ENCODE data around the gene SH3PXD2B. TPM values are rescaled to one million over a fixed set of nuclear protein-coding genes. Genes with fewer than 3 reads are reported as not detected.
A peak's percentile ranks its signal among the peaks of the same experiment; 100 is the strongest.
"Not testable (repeated sequence)": the region's sequence is repeated elsewhere in the genome, so short reads cannot be mapped to it uniquely, and the experiment has no call there.

The SH3PXD2B gene
- polyA plus RNA-seq, 3 donors = 5.7 to 23.6 (median 9.6) TPM

DNA sequence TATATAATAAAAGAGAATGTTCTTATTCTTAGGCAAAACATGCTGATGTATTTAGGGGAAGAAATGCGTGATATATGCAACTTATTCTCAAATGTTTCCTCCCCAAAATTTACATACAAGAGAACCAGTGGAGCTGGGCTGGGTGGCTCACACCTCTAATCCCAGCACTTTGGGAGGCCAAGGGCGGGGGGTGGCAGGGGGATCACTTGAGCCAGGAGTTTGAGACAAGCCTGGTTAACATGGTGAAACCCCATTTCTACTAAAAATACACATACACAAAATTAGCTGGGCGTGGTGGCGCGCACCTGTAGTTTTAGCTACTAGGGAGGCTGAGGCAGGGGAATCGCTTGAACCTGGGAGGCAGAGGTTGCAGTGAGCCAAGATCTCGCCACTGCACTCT lies 143.3 kb downstream of the SH3PXD2B start:
- WGBS, 3 donors = 90 to 96% (median 96%) methylated on average over 7 of the region's 7 CpGs

DNA sequence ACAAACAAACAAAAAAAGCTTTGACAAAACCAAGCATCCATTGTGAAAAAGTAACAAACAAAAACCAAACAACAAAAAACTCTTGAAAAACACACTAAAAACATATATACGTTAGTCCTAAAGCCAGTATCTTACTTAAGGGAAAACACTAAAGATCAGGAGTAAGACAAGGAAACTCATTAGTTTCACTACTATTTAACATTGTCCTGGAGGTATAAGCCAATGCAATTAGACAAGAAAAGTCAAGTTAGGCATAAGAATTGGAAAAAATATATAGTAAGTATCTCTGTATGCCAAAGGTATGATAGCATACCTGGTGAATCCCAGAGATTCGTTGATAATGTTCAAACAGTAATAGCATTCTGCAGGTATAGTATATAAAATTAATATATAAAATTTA lies 148.9 kb downstream of the SH3PXD2B start:
- WGBS, 3 donors = 87 to 95% (median 94%) methylated on average over 2 of the region's 2 CpGs
- no peak overlapping the region for H3K27ac ChIP-seq (ENCODE audit: low read depth, low read length)

More for the DNA sequence above, 143.3 kb downstream of the SH3PXD2B start:
- H3K27ac ChIP-seq (ENCODE audit: low read depth, low read length) = no peak overlapping the region

- no peak overlapping the region for H3K27ac ChIP-seq (ENCODE audit: low read depth, low read length)
- 59 to 90% (median 80%) methylated on average over 3 of the region's 3 CpGs for WGBS, 3 donors
These were observed 150.6 kb downstream of the SH3PXD2B start for GRCh38 chr5:172303572-172304335.

DNA sequence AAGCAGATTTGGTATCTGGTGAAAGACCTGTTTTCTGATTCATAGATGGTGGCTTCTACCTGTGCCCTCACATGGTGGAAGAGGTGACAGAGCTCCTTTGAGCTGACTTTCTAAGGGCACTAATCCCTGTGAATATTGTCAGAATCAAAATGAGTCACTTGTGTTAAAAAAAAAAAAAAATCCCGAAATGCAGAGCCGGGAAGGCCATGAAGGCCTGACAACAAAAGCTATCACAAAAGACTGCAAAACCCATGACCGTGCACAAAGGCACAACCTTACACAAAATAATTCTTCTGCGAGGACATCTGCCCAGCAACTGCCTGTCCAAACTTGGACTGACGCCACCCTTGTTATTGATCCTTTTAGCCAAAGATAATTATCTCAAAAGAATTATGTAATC lies 151.2 kb downstream of the SH3PXD2B start:
- 66 to 83% (median 74%) methylated on average over 5 of the region's 5 CpGs for WGBS, 3 donors
- no peak overlapping the region for H3K27ac ChIP-seq (ENCODE audit: low read depth, low read length)

GRCh38 chr5:172302047-172302710 lies 152.1 kb downstream of the SH3PXD2B start:
- WGBS, 3 donors = 67 to 82% (median 80%) methylated on average over 9 of the region's 9 CpGs
- no peak overlapping the region for H3K27ac ChIP-seq (ENCODE audit: low read depth, low read length)

DNA sequence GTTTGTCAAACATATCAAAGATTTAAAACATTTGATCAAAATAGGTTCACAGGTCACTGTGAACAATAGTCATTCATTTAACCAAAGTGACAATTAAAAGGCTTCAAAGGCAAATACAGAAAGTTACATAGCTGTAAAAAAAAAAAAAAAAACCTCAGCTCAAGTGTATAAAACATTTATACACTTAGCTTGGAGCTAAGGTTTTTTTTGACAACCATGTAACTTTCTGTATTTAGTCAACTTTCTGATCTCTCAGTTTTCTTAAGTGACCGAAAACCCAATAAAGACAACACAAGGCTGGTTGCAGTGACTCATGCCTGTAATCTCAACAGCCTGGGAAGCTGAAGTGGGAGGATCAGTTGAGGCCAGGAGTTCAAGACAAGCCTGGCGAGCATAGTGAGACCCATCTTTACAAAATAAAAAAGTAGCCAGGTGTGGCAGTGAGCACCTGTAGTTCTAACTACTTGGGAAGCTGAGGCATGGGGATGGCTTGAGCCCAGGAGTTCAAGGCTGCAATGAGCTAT lies 154.3 kb downstream of the SH3PXD2B start:
- H3K27ac ChIP-seq (ENCODE audit: low read depth, low read length) = no peak overlapping the region
- 88 to 95% (median 90%) methylated on average over 2 of the region's 2 CpGs for WGBS, 3 donors

DNA sequence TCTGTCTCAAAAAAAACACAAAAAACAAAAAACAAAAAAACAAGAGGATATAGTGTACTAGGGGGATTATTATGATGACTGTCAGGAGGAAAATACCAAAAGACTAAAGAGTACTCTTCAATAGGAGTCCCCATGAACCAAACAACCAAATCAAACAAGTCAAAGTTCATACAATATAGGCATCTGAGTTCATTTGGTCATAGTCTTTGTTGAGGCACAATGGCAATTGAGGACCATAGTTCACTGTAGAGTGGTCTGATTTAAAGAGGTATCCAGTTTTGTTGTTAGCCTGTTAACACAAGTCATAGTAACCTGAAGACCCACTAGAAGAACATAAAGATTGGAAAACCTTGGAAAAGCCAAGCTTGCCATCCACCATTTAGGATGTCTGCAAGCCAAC lies 159.5 kb downstream of the SH3PXD2B start:
- H3K27ac ChIP-seq (ENCODE audit: low read depth, low read length) = no peak overlapping the region

DNA sequence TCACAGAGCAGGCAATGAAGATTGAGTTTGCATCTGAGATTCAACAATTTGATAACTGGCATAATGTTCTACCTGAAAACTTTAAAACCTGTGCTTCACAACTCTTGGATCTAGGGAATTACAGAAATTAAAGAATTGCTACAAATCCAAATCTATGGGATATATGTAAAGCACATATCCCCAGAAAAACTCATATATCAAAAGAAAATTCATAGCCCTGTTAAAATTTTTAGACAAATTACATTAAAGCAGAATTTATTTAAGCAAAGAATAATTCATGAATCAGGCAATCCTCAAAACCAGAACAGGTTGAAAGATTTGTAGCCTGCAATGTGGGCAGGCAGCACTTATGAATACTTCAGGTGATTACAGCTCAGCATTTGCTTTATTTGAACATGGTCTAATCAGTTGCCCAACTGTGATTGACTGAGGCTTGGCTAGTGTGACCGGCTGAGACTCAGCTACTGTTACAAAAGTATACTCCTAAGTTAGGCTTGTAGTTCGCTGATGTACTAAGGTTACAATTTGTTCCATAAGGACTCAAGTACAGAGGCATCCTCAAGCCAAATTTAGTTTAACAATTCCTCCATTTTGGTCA lies 160.5 kb downstream of the SH3PXD2B start:
- H3K27ac ChIP-seq (ENCODE audit: low read depth, low read length) = no peak overlapping the region
- WGBS, 3 donors = 39 to 89% (median 85%) methylated on average over 2 of the region's 2 CpGs

DNA sequence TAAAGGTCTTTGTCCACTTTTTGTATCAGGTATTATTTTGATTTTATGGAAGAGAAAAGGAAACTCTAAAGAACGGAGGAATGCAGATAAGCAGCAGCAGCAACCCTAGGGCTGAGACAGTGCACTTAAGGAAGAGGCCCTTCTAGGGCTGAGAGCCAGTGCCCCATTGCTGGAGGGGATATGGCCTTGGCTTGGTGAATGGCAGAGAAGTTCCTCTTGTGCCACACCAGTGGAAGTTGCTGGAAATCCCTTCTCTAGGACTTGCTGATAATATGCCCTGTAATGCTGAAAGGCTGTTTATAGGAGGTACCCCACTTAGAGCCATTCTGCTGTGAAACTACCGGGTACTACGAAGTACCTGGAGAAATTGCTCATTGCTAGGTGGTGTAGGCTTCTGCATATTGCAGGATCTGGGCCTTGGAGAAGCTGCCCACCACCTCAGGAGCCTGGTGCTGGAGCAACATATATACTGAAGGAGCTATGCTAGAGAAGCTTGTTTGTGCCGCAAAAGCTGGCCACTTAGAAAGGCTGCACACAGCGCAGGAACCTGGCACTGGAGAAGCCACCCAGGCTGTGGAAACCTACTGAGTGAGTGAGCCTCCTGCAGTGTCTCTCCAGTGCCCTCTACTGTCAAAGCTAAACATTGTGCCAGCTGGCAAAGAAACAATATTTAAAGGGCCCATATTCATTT lies 161.1 kb downstream of the SH3PXD2B start:
- 33 to 38% (median 38%) methylated on average over 5 of the region's 5 CpGs for WGBS, 3 donors
- no peak overlapping the region for H3K27ac ChIP-seq (ENCODE audit: low read depth, low read length)

DNA sequence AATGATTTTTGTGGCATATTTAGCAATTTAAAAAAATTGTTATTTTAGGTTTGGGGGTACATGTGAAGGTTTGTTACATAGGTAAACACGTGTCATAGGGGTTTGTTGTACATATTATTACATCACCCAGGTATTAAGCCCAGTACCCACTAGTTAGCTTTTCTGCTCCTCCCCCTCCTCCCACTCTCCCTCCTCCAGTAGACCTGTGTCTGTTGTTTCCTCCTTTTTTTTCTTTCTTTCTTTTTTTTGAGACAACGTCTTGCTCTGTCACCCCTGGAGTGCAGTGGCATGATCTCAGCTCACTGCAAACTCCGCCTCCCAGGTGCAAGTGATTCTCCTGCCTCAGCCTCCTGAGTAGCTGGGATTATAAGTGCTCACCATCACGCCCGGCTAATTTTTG lies 162.5 kb downstream of the SH3PXD2B start:
- not testable (repeated sequence) for H3K27ac ChIP-seq (ENCODE audit: low read depth, low read length)
- 84 to 86% (median 86%) methylated on average over 5 of the region's 5 CpGs for WGBS, 3 donors

DNA sequence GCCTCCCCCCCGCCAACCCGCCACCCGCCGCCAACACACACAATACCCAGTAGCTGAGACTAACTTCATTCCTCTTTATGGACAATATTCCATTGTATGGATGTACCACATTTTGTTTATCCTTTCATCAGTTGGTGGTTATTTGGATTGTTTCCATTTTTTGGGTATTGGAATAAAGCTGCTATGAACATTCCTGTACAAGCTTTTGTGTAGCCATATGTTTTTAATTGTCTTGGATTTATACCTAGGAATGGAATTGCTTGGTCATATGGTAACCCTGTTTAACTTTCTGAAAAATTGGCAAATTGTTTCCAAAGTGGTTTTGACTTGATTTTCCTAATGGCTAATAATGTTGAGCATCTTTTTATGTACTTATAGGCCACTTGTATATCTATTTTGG lies 165.9 kb downstream of the SH3PXD2B start:
- no peak overlapping the region for H3K27ac ChIP-seq (ENCODE audit: low read depth, low read length)
- 93 to 99% (median 94%) methylated on average over 4 of the region's 4 CpGs for WGBS, 3 donors

DNA sequence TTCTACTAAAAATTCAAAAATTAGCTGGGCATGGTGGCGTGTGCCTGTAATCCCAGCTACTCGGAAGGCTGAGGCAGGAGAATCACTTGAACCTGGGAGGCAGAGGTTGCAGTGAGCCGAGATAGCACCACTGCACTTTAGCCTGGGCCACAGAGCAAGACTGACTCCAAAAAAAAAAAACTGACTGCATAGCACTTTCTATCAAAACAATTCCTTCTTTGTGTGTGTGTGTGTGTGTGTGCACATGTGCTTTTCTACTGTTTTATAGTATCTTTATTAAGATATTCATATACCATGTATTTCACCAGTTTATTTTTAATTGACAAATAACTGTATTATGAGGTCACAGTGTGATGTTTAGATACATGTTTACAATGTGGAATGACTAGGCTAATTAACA lies 167.2 kb downstream of the SH3PXD2B start:
- 92 to 97% (median 95%) methylated on average over 3 of the region's 3 CpGs for WGBS, 3 donors
- not testable (repeated sequence) for H3K27ac ChIP-seq (ENCODE audit: low read depth, low read length)

DNA sequence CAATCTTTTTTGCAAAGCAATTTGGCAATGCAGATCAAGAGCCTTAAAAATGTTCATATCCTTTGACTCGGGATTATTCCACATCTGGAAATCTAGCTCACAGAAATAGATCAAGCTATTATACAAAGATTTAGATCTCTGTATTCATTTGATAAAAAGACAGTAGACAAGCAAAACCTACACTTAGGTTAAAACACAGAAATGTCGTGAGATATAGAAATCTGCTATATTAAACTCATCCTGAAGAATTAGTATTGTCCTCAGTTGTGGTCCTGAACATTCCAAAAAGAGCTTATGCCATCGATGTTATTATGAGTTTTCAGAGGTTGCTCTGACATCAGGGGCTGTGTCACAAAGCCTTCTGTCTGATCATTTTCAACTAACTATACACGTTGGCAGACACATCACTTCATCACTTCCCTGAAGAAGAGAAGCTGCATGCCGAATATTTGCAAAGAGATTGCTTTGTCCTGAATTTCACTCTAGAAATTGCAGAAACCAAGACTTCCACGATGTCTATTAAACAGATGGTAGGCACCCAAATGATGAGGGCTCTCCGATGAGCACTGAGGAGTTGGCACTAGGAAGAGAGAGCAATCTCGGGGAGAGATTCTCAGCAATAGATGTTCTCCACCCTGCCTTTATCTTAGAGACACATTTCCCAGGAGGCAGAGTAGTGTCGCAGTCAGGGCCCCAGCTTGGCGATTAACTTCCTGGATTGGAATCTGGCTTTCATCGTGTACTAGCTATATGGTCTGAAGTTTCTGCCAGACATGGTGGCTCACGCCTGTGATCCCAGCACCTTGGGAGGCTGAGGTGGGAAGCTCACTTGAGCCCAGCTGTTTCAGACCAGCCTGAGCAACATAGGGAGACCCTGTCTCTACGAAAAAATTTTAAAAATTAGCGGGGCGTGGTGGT lies 168.8 kb downstream of the SH3PXD2B start:
- 64 to 72% (median 67%) methylated on average over 15 of the region's 15 CpGs for WGBS, 3 donors
- no peak overlapping the region for H3K27ac ChIP-seq (ENCODE audit: low read depth, low read length)

- WGBS, 3 donors = 1 to 5% (median 2%) methylated on average over 11 of the region's 11 CpGs
These were observed 169.7 kb downstream of the SH3PXD2B start for GRCh38 chr5:172284611-172284980.

DNA sequence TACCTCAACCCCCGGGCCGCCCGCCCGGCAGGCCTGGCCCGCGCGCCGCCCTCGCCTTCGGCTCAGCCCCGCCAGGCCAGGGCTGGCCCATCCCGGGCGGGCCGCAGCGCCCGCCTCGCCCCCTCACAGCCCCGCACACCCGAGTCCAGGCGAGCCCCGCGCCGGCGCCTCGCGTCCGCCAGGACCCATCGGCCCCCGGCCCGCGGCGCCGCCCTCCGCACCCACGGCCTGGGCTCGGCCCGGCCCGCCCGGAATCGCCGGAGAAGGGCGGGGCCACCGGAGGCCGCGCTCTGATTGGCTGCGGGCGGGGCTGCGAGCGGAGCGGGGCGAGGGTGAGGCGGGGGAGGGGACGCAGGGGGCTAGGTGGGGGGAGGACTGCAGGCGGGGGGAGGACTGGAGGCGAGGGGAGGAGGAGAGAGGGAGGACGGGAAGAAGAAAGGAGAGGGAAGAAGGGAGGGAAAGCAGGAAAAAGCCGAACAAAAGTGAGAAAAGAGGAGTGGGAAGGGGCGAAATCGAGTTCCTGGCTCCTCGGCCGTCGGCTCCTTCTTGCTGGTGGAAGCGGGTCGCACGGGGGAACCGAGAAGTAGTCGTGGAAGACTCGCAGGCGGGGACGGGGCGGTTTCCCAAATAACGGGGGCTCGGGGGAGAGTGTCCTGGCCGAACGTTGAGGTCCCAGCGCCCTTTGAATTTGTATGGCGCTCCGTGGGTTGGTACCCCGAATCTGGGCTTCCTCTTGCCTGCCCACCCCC lies 170.3 kb downstream of the SH3PXD2B start:
- H3K27ac ChIP-seq (ENCODE audit: low read depth, low read length) = peak overlapping the region; percentile 54
- 1% methylated on average over 70 to 78 of the region's 79 CpGs for WGBS, 3 donors

More at GRCh38 chr5:172284611-172284980, 169.7 kb downstream of the SH3PXD2B start:
- peak overlapping the region; percentile 54 for H3K27ac ChIP-seq (ENCODE audit: low read depth, low read length)

- H3K27ac ChIP-seq (ENCODE audit: low read depth, low read length) = peak within 1 kb of the TSS; percentile 54
- WGBS, 3 donors = 0 to 1% (median 0%) methylated on average over 45 to 86 of the region's 87 CpGs
These were observed 171.1 kb downstream of the SH3PXD2B start, which contains the start of gene UBTD2 for GRCh38 chr5:172283020-172283861. Gene UBTD2 (minus strand): TSS chr5:172283764. CDS start chr5:172283665, 99 bp downstream.
